HCT116 (cell line): ENCODE data around the gene C1QTNF3. TPM values are rescaled to one million over a fixed set of nuclear protein-coding genes. Genes with fewer than 3 reads are reported as not detected.

Experiments
- ATAC-seq: fragments of 200-7000 bp; cut with Tn5 transposase; 2 replicates; pipeline ENCODE4 v1.9.1; 2020; ENCODE audit warnings: mild to moderate bottlenecking, moderate library complexity
- BruUV-seq: library from RNA; stranded (reverse); fragments of 400-500 nt; replicated peaks from 2 replicates; lab custom pipeline; 2021; lab: Mats Ljungman, UMichigan
- CTCF ChIA-PET: fragments of 300-600 bp; sonication (Branson Sonifier 250); formaldehyde crosslinking; loops from one replicate; lab custom pipeline; 2021; ENCODE audit warnings: antibody characterized with exemption; lab: Charles Lee
- POLR2A ChIA-PET: fragments of 300-600, 350-600 bp; sonication (Branson Sonifier 250); formaldehyde crosslinking; loops from one replicate; lab custom pipeline; 2021; ENCODE audit warnings: antibody characterized with exemption; lab: Charles Lee
- RAD21 ChIA-PET, 2 experiments: fragments of 300-600 bp; sonication (Branson Sonifier 250); formaldehyde crosslinking; loops; one replicate each; lab custom pipeline; 2023; ENCODE audit warnings: low total read pairs in 2 of 2; ENCODE audit not compliant: uncharacterized antibody in 2 of 2, unreplicated experiment in 2 of 2, low non-redundant PET in 1 of 2; lab: Charles Lee
- DNase-seq: peaks from one replicate; pipeline ENCODE4 v3.0.0-alpha.2; 2010; ENCODE audit warnings: low read depth, low spot score
- H2AFZ ChIP-seq: fragments of 200-600 bp; shearing (Covaris generic), sonication (generic); 2 replicates; pipeline ENCODE4 v1.6.1; 2017; ENCODE audit warnings: low read depth, mixed run types, mixed read lengths, antibody characterized with exemption, low read length; ENCODE audit not compliant: poor library complexity, severe bottlenecking
- H3K27ac ChIP-seq: 2 replicates; pipeline ENCODE4 v1.5.1; 2012; ENCODE audit warnings: low read depth, low read length
- H3K27me3 ChIP-seq: fragments of 200-600 bp; sonication (generic); 2 replicates; pipeline ENCODE4 v1.6.1; 2016; ENCODE audit warnings: mixed run types, low read length, mixed read lengths; ENCODE audit not compliant: insufficient read depth
- H3K36me3 ChIP-seq, 2 experiments: fragments of 200-500 bp in 1 of 2; fragments of 200-600 bp in 1 of 2; sonication (Bioruptor generic) in 1 of 2; sonication (generic) in 1 of 2; 2 replicates each; pipeline versions ENCODE4 v1.5.1 to v1.6.1; 2014 to 2016; ENCODE audit warnings: low read length in 2 of 2, inconsistent platforms in 1 of 2, mixed read lengths in 1 of 2, mixed run types in 1 of 2; ENCODE audit not compliant: insufficient read depth in 2 of 2, control insufficient read depth in 1 of 2
- H3K4me1 ChIP-seq, 2 experiments: fragments of 200-600 bp in 1 of 2; sonication (generic) in 1 of 2; 2 replicates each; pipeline versions ENCODE4 v1.5.1 to v1.6.1; 2012 to 2017; ENCODE audit warnings: low read length in 2 of 2, inconsistent platforms in 1 of 2, mild to moderate bottlenecking in 1 of 2, mixed read lengths in 1 of 2, mixed run types in 1 of 2, moderate library complexity in 1 of 2; ENCODE audit not compliant: insufficient read depth in 2 of 2, control insufficient read depth in 1 of 2
- H3K4me2 ChIP-seq: fragments of 200-600 bp; sonication (generic); 2 replicates; pipeline ENCODE4 v1.6.1; 2017; ENCODE audit warnings: mixed run types, low read length, mixed read lengths
- H3K4me3 ChIP-seq, 2 experiments: fragments of 200-600 bp in 1 of 2; sonication (generic) in 1 of 2; replicated peaks in 1 of 2; 2 replicates each; pipeline ENCODE4 v1.5.1; 2011 to 2016; ENCODE audit warnings: low read length in 2 of 2, control low read depth in 1 of 2, low read depth in 1 of 2, mild to moderate bottlenecking in 1 of 2, mixed read lengths in 1 of 2, mixed run types in 1 of 2
- H3K79me2 ChIP-seq: fragments of 200-600 bp; sonication (generic); 2 replicates; pipeline ENCODE4 v1.6.1; 2017; ENCODE audit warnings: mild to moderate bottlenecking, mixed run types, low read length, moderate library complexity, mixed read lengths; ENCODE audit not compliant: insufficient read depth
- H3K9ac ChIP-seq: fragments of 200-600 bp; sonication (generic); 2 replicates; pipeline ENCODE4 v1.6.1; 2016; ENCODE audit warnings: low read length, mixed read lengths
- H3K9me2 ChIP-seq: fragments of 200-600 bp; sonication (generic), shearing (Covaris generic); 2 replicates; pipeline ENCODE4 v1.6.1; 2017; ENCODE audit warnings: mixed run types, mild to moderate bottlenecking, moderate library complexity; ENCODE audit not compliant: insufficient read depth
- H3K9me3 ChIP-seq, 2 experiments: fragments of 200-500 bp in 1 of 2; fragments of 200-600 bp in 1 of 2; sonication (Bioruptor generic) in 1 of 2; sonication (generic) in 1 of 2; 2 replicates each; pipeline ENCODE4 v1.6.1; 2014 to 2017; ENCODE audit warnings: low read length in 2 of 2, mixed read lengths in 2 of 2, inconsistent platforms in 1 of 2, low read depth in 1 of 2, mild to moderate bottlenecking in 1 of 2, mixed run types in 1 of 2, moderate library complexity in 1 of 2; ENCODE audit not compliant: control insufficient read depth in 1 of 2, insufficient read depth in 1 of 2
- H4K20me1 ChIP-seq: fragments of 200-600 bp; sonication (generic), shearing (Covaris generic); 2 replicates; pipeline ENCODE4 v1.6.1; 2017; ENCODE audit warnings: mixed run types, mild to moderate bottlenecking, moderate library complexity; ENCODE audit not compliant: insufficient read depth
- CBX3 ChIP-seq: IDR thresholded peaks from 2 replicates; pipeline ENCODE4 v1.6.1; 2012; ENCODE audit warnings: low read depth
- EZH2 ChIP-seq: fragments of 200-600 bp; sonication (generic); IDR thresholded peaks from 2 replicates; pipeline ENCODE4 v1.6.1; 2017; ENCODE audit warnings: antibody characterized with exemption, mixed run types
- EZH2phosphoT487 ChIP-seq: fragments of 200-600 bp; IDR thresholded peaks from 2 replicates; pipeline ENCODE4 v1.6.1; 2018; ENCODE audit warnings: antibody characterized with exemption, borderline replicate concordance
- FOSL1 ChIP-seq: IDR thresholded peaks from 2 replicates; pipeline ENCODE4 v1.6.1; 2012; ENCODE audit warnings: low read depth
- JUND ChIP-seq: IDR thresholded peaks from 2 replicates; pipeline ENCODE4 v1.6.1; 2012
- POLR2A ChIP-seq: IDR thresholded peaks from 2 replicates; pipeline ENCODE4 v1.7.0; 2011; ENCODE audit warnings: borderline replicate concordance; ENCODE audit not compliant: insufficient read depth, insufficient read length; ENCODE audit errors: extremely low read depth
- RAD21 ChIP-seq: IDR thresholded peaks from 2 replicates; pipeline ENCODE4 v1.6.1; 2012; ENCODE audit warnings: low read depth, mild to moderate bottlenecking
- SIN3A ChIP-seq: IDR thresholded peaks from 2 replicates; pipeline ENCODE4 v1.6.1; 2012; ENCODE audit warnings: low read depth
- SP1 ChIP-seq: IDR thresholded peaks from 2 replicates; pipeline ENCODE4 v1.6.1; 2012; ENCODE audit warnings: low read depth
- SRF ChIP-seq: IDR thresholded peaks from 2 replicates; pipeline ENCODE4 v1.6.1; 2012; ENCODE audit warnings: low read depth
- TCF7L2 ChIP-seq: IDR thresholded peaks from 2 replicates; pipeline ENCODE4 v1.7.0; 2011; ENCODE audit warnings: borderline replicate concordance, inconsistent platforms; ENCODE audit not compliant: insufficient read depth, insufficient read length; ENCODE audit errors: extremely low read depth
- YY1 ChIP-seq: IDR thresholded peaks from 2 replicates; pipeline ENCODE4 v1.6.1; 2011; ENCODE audit warnings: low read length, low read depth, moderate library complexity, mild to moderate bottlenecking; ENCODE audit not compliant: insufficient replicate concordance; ENCODE audit errors: extremely low read depth
- ZFX ChIP-seq: fragments of 450-650 bp; IDR thresholded peaks from 2 replicates; pipeline ENCODE4 v1.6.1; 2017
- intact Hi-C: fragments of 100-400 bp; cut with micrococcal nuclease; formaldehyde crosslinking; loops from 2 replicates; pipeline ENCODE4 v1.10.0; 2022
- total RNA-seq: library from RNA; stranded (reverse); gene quantifications from one replicate; pipeline ENCODE4 v1.2.1, GENCODE V29; 2021; ENCODE audit not compliant: unreplicated experiment
- TF ChIP-seq, protein P1 (sequence below): IDR thresholded peaks from 2 replicates; pipeline ENCODE4 v1.6.1; 2012; ENCODE audit warnings: low read depth
- TF ChIP-seq, protein P2 (sequence below): IDR thresholded peaks from 2 replicates; pipeline ENCODE4 v1.6.1; 2012
- TF ChIP-seq, protein P3 (sequence below): IDR thresholded peaks from 2 replicates; pipeline ENCODE4 v1.6.1; 2011; ENCODE audit warnings: mild to moderate bottlenecking, low read length, moderate library complexity; ENCODE audit not compliant: insufficient replicate concordance; ENCODE audit errors: extremely low read depth
- TF ChIP-seq, protein P4 (sequence below), 3 experiments: fragments of 200-600 bp in 1 of 3; sonication (generic) in 1 of 3; IDR thresholded peaks in 2 of 3; conservative IDR thresholded peaks in 1 of 3; 2 replicates each; pipeline ENCODE4 v1.5.1; 2012 to 2017; ENCODE audit warnings: low read depth in 2 of 3, low read length in 2 of 3, antibody characterized with exemption in 1 of 3, borderline replicate concordance in 1 of 3, control low read depth in 1 of 3, mild to moderate bottlenecking in 1 of 3, mixed read lengths in 1 of 3, mixed run types in 1 of 3, moderate library complexity in 1 of 3; ENCODE audit not compliant: insufficient read depth in 1 of 3
- TF ChIP-seq, protein P5 (sequence below): IDR thresholded peaks from 2 replicates; pipeline ENCODE4 v1.6.1; 2012

Gene C1QTNF3
- total RNA-seq, 1 experiment from 2014 or later, result 2.6 TPM

DNA sequence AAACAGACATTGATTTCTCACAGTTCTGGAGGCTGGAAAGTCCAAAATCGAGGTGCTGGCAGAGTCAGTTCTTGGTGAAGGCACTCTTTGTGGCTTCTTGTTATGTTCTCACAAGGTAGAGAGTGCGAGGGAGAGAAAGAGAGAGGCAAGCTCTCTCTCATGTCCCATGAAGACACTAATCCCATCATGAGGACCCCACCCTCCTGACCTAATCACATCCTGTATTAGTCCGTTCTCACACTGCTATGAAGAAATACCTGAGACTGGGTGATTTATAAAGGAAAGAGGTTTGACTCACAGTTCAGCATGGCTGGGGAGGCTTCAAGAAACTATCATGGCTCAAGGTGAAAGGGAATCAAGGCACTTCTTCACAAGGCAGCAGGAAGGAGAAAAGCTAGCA, 29.5 kb downstream of the C1QTNF3 start:
- Histone ChIP-seq H2AFZ (no peak overlapping the region), H3K27ac (no peak overlapping the region), H3K4me3 (no peak overlapping the region), H4K20me1 (no peaks in the 10 kb centered on the region), H3K9me3 (no peaks in the 10 kb centered on the region), H3K9ac (no peak overlapping the region), H3K36me3 (no peaks in the 10 kb centered on the region), H3K4me2 (no peak overlapping the region), H3K4me1 (peaks cover 0 to 4% of the 10 kb centered on the region in 2 experiments; a peak in 2 of 4 replicates), H3K27me3 (no peaks in the 10 kb centered on the region), H3K9me2 (no peaks in the 10 kb centered on the region), H3K79me2 (no peaks in the 10 kb centered on the region)
- TF ChIP-seq TCF7L2 (no peak), SIN3A (no peak), RAD21 (no peak), CBX3 (no peak), SP1 (no peak), JUND (no peak), EZH2phosphoT487 (no peak), ZFX (no peak), YY1 (no peak), FOSL1 (no peak), SRF (no peak), EZH2 (no peak), POLR2A (no peak)
- TF ChIP-seq, protein P1, sequence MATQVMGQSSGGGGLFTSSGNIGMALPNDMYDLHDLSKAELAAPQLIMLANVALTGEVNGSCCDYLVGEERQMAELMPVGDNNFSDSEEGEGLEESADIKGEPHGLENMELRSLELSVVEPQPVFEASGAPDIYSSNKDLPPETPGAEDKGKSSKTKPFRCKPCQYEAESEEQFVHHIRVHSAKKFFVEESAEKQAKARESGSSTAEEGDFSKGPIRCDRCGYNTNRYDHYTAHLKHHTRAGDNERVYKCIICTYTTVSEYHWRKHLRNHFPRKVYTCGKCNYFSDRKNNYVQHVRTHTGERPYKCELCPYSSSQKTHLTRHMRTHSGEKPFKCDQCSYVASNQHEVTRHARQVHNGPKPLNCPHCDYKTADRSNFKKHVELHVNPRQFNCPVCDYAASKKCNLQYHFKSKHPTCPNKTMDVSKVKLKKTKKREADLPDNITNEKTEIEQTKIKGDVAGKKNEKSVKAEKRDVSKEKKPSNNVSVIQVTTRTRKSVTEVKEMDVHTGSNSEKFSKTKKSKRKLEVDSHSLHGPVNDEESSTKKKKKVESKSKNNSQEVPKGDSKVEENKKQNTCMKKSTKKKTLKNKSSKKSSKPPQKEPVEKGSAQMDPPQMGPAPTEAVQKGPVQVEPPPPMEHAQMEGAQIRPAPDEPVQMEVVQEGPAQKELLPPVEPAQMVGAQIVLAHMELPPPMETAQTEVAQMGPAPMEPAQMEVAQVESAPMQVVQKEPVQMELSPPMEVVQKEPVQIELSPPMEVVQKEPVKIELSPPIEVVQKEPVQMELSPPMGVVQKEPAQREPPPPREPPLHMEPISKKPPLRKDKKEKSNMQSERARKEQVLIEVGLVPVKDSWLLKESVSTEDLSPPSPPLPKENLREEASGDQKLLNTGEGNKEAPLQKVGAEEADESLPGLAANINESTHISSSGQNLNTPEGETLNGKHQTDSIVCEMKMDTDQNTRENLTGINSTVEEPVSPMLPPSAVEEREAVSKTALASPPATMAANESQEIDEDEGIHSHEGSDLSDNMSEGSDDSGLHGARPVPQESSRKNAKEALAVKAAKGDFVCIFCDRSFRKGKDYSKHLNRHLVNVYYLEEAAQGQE, result no peak
- TF ChIP-seq, protein P2, sequence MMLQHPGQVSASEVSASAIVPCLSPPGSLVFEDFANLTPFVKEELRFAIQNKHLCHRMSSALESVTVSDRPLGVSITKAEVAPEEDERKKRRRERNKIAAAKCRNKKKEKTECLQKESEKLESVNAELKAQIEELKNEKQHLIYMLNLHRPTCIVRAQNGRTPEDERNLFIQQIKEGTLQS, result no peak
- TF ChIP-seq, protein P3, sequence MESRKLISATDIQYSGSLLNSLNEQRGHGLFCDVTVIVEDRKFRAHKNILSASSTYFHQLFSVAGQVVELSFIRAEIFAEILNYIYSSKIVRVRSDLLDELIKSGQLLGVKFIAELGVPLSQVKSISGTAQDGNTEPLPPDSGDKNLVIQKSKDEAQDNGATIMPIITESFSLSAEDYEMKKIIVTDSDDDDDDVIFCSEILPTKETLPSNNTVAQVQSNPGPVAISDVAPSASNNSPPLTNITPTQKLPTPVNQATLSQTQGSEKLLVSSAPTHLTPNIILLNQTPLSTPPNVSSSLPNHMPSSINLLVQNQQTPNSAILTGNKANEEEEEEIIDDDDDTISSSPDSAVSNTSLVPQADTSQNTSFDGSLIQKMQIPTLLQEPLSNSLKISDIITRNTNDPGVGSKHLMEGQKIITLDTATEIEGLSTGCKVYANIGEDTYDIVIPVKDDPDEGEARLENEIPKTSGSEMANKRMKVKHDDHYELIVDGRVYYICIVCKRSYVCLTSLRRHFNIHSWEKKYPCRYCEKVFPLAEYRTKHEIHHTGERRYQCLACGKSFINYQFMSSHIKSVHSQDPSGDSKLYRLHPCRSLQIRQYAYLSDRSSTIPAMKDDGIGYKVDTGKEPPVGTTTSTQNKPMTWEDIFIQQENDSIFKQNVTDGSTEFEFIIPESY, result no peak
- TF ChIP-seq, protein P4, sequence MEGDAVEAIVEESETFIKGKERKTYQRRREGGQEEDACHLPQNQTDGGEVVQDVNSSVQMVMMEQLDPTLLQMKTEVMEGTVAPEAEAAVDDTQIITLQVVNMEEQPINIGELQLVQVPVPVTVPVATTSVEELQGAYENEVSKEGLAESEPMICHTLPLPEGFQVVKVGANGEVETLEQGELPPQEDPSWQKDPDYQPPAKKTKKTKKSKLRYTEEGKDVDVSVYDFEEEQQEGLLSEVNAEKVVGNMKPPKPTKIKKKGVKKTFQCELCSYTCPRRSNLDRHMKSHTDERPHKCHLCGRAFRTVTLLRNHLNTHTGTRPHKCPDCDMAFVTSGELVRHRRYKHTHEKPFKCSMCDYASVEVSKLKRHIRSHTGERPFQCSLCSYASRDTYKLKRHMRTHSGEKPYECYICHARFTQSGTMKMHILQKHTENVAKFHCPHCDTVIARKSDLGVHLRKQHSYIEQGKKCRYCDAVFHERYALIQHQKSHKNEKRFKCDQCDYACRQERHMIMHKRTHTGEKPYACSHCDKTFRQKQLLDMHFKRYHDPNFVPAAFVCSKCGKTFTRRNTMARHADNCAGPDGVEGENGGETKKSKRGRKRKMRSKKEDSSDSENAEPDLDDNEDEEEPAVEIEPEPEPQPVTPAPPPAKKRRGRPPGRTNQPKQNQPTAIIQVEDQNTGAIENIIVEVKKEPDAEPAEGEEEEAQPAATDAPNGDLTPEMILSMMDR (IDR thresholded peaks at IDR 0.05 in 2 of 3, conservative IDR thresholded peaks at IDR 0.05 in 1 of 3; ENCODE audit: borderline replicate concordance in 1 of 3, insufficient read depth in 1 of 3, low read depth in 2 of 3, low read length in 2 of 3), result no peak
- TF ChIP-seq, protein P5, sequence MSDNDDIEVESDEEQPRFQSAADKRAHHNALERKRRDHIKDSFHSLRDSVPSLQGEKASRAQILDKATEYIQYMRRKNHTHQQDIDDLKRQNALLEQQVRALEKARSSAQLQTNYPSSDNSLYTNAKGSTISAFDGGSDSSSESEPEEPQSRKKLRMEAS, result no peak
- ChIA-PET CTCF (no interaction called here), RAD21 (no interaction called here), POLR2A (no interaction called here)
- no peak for ATAC-seq
- no peak for DNase-seq
- no TSS peak for BruUV-seq
- intact Hi-C loops, result no loop called here
